Activated T-helper 1 cell treated with anti-CD3 and anti-CD28 coated beads, Interleukin-2, amount 50 U/mL, for 16 hours (primary cell): ENCODE measurements around the gene KIF26B.
"Not testable (repeated sequence)": the region's sequence is repeated elsewhere in the genome, so short reads cannot be mapped to it uniquely, and the experiment has no call there.

Source experiments
- DNase-seq, 2 donors: peaks; one replicate each; pipeline ENCODE4 v3.0.0-alpha.2; 2020; ENCODE audit warnings: low read depth in 1 of 2, low spot score in 1 of 2

Gene KIF26B

DNA sequence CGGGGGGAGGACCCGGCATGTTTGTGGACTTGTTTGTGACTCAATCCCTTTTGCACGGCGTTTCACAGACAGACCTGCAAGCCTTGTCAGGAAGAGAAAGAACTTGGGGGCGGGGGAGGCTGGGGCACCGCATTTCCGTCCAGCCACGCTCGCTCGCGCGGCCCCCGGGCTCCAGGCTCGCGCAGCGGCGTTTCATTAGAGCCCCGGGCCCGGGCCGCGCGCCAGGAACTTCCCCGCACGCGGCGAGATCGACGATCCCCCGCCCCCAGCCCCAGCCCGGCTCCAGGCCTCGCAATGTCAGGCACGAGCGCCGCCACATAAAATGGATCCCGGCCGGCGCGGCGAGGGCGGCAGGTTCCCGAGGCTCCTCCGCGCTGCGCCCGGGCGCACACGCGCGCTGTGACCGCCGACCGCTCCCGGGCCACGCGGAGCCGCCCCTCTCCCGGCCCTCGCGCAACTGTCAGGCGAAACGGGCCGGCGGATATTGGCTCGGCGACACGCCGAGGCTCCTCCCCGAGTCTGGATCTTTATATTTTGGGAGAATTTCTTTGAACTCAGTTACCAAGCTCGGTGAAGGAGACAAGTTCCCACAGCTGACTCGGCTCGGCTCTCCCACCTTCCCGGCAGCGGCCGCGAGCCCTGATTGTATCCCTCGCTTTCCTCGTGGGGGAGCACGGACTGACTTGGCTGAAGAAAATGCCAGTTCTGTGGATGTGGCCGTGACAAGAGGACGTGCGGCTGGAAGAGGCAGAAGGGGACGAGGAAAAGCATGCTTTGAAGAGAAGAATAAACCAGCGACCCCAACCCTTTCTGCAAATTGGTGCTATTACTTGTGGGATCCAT, at the start of gene KIF26B:
Gene KIF26B (plus strand): TSS at position 557 of the 843 bp plus-strand sequence. CDS start 440 bp downstream, outside the sequence.
- DNase-seq, result no peak

DNA sequence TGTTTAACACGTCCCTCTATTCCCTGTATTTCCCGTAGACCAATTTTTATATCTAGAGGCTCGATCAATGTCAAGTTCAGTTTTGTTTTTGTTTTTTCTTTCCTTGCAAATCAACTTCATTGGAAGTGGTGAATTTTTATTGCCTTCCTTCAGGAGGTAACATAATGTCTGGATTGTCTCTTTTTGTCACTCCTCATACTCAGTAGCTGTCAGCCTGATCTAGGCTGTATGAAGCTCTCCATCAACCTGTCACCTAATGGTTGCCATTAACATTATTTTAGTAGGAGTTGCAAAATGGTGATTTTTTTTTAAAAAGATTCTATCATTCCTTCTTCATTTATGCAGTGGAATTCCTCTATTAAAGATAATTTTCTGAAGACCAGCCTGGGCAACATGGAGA, 49.7 kb upstream of the KIF26B start:
- DNase-seq, result no peak

DNA sequence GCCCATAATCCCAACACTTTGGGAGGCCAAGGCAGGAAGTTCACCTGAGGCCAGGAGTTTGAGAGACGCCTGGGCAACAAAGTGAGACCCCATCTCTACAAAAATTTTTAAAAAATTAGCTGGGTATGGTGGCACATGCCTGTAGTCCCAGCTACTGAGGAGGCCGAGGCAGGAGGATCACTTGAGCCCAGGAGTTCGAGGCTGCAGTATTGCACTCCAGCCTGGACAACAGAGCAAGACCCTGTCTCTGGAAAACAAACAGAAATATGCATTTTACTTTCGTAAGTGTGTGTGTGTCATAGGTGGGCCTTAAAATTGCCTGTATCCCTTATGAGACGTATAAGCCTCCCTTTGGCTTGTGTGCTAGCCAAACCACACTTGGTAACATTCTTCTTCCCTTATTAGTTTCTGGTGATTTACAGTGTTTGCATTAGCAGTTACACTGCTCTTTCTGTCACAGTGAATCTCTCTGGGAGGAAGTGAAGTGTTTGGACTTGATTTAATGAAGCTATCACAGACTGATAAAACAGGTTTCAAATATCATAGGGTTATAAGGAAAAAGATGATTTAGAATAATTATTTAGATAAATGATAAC, 48.9 kb upstream of the KIF26B start:
- no peak for DNase-seq

DNA sequence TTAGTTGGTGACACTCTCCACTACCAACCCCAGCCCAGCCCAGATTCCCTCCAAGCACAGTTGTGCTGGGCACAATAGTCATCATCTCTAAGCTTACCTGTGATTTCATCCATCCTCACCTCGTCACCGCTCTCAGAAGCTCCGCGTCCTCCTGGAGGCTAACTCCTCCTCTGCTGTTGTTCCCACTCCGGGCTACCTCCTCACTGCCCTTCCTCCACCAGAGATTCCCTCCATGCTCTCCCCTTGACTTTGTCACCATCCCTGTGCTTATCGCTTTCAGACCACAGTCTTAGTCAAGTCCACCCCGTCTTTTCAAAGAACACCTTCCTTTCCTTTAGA, 47.0 kb upstream of the KIF26B start:
- DNase-seq, result no peak

DNA sequence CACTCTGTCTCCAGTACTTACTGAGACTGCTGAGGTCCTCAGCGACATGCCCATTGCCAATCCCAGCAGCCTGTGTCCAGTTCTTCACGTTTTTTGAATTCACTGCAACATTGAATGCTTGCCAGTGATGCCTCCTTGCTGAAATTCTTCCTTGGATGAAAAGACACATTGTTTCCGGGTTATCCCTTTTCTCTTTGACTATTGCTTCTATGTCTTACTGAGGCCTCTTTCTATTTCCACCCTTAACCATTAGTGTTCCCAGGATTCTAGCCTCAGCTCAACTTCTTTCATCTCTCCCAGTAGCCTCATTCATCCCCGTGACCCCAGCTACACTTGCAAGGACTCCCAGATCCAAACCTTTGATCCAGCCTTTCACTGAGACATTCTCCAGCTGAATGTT, 46.5 kb upstream of the KIF26B start:
- DNase-seq, result no peak

DNA sequence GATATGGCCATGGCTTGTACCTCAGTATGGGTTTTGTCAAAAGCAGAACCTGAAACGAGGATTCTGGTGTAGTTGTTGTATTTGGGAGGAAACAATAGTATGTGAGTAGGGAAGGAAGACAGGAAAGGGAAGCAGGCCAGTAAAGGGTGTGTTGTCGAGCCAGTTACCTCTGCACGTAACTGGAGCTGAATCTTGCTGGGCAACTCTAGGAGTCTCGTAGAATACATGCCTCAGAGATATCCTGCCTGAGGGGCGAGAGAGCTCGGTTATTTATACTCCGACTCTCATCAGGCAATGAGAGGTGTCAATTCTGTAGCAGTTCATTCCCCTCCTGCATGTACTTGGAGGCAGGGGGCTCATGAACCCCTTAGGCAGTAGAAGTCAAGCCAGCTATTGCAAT, 45.9 kb upstream of the KIF26B start:
- DNase-seq, result no peak

DNA sequence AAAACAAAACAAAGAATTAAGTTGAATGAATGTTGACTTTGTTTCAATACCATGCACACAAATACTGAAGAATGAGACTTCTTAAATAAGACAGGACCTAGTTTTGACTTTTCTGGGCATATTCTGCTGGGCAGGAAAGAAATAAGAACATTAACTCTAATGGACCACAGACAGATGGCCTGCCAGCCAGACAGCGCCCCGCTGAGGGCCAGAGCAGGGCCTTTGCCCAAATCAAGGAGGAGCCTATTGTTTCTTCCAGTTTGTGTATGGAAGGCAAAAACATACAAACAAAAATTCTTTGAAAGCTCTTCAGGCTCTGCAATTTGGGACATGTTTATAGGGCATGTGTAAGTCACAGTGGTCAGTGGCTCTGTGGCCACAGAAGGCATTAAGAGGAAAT, 44.4 kb upstream of the KIF26B start:
- no peak for DNase-seq

DNA sequence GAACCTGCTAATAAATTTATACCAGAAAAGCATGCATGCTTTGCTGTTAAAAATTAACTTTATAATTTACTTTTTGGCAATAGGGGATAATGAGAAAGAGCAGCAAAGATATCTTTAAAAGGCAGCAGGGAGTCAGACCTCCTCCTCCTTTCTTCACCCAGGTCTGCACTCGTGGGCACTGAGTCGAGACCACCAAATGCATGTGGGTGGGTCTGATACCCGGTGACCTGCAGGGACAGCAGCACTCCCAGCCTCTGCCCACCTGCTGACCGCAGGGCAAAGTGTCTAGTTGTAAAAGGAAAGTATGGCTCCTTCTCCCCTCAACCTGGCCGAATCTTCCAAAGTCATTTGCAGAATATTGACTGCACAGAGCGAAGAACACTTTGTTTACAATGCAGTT, 43.7 kb upstream of the KIF26B start:
- no peak for DNase-seq

DNA sequence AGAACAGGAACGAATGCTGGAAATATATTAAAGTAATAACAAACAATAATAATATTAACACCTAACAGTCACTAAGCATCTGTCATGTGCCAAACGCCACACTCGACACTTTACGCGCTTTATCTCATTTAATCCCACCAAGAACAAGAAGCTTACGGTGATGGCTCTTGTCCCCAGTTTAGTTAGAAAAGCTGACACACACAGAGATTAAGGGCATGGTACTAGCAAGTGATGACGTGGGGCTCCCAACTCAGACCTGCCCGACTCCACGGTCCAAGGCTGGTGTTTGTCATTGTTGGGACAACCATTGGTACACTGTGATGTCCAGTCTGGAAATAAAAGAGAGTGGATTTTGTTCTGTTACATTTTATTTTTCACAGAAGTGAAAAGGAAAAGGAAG, 41.1 kb upstream of the KIF26B start:
- DNase-seq, result no peak

DNA sequence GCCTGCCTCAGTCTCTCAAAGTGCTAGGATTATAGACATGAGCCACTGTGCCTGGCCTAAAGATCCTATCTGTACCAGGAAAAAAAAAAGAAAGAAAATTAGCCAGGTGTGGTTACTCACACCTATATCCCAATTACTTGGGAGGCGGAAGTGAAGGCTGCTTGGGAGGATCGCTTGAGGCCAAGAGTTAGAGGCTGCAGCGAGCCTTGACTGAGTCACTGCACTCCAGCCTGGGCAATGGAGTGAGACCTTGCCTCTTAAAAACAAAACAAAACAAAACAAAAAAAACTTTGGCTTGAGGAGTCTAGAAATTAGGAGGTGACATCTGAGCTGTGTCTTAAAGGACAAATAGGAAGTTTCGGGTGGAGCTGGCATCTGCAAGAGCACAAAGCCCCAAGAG, 38.7 kb upstream of the KIF26B start:
- no peak for DNase-seq

DNA sequence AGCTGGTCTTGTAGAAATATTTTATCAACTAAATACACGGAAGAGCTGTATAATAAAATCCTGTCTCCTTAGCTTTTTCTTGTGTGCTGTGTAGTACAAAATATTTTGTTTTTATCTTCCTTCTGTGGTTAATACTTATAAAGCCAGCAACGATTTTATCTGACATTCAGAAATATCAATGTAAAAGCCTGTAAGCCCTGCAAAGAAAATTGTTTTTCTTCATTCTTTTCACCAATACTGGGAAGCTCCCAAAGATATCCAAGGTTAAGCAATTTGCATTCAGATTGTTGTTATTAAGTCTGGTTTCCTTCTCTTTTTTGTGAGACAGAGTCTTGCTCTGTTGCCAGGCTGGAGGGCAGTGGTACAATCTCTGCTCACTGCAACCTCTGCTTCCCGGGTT, 38.0 kb upstream of the KIF26B start:
- DNase-seq, result no peak

DNA sequence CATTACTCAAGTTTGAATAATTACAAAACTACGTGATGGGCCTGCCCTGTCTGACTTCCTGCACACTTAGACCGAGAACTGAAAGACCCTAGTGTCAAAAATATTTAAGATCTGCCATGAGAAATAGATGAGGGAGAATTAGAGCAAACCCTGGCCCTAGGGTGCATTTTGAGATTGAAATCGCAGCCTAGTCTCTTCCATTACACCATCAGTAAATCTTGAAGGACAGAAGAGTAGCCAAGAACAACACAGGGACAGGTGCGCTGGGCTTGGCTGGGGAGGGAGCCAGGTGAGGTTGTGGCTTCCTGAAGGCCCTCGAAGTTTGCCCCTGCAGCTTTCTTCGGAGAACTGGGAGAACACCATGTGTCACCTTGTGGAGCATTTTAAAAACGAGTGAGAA, 36.7 kb upstream of the KIF26B start:
- no peak for DNase-seq

DNA sequence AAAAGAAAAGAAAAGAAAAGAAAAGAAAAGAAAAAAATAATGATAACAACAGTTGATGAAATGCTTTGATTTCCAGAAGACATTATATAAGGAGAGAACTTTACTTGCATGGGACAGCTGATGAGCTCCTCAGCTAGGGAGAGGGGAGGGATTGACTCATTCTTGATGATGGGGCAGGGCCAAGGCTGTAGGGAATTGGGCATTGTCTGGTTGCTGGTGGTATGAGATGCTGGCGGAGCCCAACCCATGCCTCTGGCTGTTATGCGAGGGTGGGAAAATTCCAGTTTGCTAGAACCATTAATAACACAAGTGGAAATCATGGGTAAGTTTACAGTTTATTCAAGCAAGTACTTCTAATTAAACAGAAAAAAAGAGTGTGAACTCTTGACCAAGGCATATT, 36.0 kb upstream of the KIF26B start:
- no peak for DNase-seq

DNA sequence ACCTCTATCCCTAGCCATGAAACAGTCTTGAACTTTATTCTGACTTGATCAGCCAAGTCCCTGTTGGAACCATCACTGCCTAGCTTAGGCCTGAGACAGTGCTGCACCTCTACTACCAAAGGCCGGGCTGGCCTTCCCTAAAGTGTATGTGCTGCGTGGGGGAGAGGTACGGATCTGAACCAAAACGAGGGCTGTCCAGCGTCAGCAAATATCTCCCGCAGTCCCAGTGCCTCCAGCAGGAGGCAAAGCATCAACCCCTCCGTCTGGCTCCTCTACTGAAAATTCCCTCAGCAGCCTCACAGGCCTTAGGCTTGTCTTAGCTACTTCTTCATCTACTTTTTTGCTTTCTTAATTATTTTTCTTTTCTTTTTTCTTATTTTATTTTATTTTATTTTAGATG, 33.3 kb upstream of the KIF26B start:
- no peak for DNase-seq

DNA sequence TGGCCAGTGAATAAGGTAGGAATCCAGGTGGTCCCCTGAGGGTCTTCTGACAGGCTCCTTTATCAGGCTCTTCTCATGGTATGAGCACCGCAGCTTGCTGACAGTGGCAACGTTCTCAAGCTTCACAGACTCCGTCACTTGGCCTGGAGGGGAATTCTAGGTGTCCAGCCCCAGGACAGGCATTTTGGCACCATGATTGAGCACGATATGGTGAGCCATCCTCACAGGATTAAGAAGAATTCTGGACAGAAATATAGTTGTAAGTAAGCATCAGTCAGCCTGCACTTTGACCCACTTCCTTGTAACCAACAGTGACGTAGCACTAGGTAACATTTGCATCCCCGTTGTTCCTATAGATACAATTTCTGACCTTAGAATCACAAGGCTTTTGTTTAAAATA, 30.5 kb upstream of the KIF26B start:
- no peak for DNase-seq

DNA sequence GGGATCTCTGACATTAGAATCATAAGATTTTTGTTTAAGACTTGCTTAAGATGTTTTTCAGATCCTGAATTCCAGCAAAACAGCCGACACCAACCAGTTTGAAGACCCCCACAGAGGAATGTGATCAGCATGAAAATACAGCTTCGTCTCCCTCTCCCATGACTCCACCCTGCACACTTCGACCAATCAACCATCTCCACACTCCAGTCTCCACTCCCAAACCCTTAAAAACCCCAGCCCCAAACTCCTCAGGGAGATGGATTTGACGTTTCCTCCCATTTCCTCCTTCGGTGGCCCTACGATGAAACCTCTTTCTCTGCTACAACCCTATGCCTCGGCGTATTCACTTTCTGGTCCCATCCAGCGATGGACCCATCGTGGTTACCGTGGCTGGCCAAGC, 30.1 kb upstream of the KIF26B start:
- DNase-seq, result no peak

DNA sequence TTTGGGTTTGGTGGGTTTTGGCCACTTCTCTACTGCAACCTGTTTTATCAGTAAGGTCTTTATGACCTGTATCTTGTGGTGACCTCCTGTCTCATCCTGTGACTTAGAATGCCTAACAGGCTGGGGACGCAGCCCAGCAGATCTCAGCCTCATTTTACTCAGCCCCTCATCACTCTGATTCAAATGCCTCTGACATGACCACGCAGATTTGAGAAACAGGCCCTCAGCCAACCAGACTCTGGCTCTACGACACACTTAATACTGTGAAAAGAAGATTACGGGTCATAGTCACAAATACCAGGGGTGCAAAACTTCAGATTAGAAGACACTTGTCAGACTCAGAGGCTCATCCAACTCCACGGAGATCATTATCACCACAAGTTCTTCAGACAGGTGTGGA, 28.3 kb upstream of the KIF26B start:
- no peak for DNase-seq

DNA sequence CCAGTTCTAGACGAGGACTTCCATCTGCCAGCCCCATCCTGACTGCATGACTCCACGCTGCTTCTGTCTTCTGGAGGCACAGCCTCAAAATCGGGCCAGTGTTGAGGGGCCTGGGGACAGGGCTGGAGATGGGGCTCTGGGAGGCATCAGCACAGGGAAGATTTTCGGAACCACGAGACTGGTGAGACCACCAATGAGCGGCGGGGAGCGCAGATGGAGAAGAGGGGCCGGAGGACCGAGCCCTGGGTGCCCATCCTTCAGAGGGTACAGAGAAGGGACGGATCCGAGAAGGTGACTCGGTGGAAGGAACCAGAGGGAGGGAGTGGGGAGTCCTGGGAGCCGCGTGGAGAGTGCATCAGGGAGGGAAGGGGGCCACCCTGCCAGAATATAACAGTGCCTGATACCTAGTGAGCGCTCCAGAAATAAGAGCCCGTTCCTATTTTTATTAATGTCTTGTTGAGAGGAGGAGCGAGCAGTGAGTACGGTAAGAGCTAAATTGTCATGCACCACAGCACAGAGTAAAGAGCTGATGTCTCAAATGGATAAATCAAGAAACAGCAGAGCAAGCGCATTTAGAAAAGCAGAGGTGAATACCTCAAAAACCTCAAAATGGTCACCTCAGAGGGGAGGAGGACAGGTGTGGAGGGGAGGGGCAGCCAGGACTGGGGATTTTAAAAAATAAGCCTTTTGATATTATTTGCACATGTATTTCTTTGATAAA, 26.2 kb upstream of the KIF26B start:
- no peak for DNase-seq

DNA sequence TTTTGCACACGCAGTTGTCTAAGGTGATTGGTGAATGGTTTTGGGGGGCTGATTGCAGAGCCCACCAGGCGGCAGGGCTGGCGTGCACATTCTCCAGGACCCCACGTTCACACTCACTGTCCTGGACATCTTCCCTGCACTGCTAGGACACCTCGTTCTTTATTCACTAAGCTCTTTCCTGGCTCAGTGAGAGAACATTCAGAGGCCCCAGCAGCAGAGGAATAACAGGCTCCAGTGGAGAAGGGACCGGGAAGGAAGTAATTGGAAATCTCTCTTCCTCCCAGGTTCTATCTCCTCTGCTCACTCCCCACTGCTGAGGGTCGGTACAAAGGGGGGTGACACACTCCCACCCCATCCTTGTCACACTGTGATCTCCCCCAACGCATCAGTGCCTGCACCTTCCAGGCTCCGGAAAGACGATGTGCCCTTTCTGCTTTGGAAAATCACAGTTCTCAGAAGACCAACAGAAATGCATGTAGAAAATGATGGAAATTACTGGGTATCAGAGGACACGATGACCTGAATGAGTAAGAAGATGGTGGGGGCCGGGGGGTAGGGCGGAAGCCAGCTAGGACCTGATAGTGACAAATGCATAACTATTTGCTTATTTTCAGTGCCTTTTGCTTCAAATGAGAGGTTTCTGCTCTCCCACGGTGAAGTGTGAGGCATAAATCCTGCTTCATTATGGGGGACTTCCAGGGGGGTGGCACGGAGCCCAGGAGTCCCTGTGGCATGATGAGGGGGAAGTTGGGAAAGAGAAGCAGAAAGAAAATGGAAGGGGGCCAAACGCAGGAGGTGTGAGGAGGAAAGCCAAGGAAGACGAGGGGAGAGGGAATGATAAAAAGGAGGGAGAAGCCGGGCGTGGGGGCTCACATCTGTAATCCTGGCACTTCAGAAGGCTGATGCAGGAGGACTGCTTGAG, 25.2 kb upstream of the KIF26B start:
- DNase-seq, result no peak

DNA sequence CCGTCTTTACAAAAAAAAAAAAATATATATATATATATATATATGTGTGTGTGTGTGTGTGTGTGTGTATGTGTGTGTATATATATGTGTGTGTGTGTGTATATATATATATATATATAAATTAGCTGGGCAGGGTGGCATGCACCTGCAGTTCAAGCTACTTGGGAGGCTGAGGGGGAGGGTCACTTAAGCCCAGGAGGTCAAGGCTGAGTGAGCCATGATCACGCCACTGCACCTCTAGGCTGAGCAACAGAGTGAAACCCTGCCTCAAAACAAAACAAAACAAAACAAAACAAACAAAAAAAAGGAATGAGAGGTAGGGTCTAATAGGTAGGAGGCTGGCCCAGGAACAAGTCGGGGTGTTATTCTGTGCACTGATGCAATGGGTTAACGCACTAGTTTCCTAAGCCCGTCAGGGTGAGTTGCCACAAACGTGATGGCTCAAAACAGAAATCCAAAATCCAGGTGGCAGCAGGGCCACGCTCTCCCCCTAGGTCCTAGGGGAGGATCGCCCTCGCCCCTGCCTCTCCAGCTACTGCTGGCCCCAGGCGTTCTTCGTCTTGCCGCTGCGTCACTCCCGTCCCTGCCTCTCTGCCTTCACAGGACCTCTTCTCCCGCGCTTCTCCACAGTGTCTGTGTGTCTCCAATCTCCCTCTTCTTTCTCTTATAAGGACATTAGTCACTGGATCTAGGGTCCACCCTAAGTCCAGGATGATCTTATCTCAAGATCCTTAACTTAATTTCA, 24.3 kb upstream of the KIF26B start:
- not testable (repeated sequence) for DNase-seq

DNA sequence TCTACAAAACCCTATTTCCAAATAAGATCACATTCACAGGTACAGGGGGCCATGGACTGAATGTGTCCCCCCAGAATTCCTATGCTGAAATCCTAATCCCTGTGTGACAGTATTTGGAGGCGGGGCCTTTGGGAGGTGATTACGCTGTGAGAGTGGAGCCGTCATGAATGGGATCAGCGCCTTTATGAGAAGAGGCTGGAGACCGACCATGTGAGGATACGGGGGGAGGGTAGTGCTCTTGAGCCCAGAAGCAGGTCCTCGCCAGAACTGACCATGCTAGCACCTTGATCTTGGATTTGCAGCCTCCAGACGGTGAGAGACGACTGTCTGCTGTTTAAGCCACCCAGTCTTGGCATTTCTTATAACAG, 23.8 kb upstream of the KIF26B start:
- no peak for DNase-seq
